Fibroblast of the aortic adventitia (primary cell): ENCODE results near the gene RBMS3. TPM values are rescaled to one million over a fixed set of nuclear protein-coding genes. Genes with fewer than 3 reads are reported as not detected.

ENCODE experiments used
- DNase-seq: peaks from one replicate; pipeline ENCODE4 v3.0.0-alpha.2; 2010; ENCODE audit warnings: low read depth
- H3K4me3 ChIP-seq: 2 replicates; pipeline ENCODE4 v1.5.1; 2011; ENCODE audit warnings: low read depth, mild to moderate bottlenecking, control low read depth, low read length, moderate library complexity
- CTCF ChIP-seq: IDR thresholded peaks from 2 replicates; pipeline ENCODE4 v1.5.1; 2011; ENCODE audit warnings: mild to moderate bottlenecking, low read length, control low read depth, inconsistent platforms; ENCODE audit not compliant: insufficient read depth
- total RNA-seq: library from RNA; depleted of rRNA; stranded (reverse); fragments of >200 nt; gene quantifications from 2 replicates; pipeline ENCODE4 v1.2.3, GENCODE V29; 2012; ENCODE audit warnings: low replicate concordance

RBMS3 gene
- total RNA-seq, 1 donor: 84.1 TPM

- H3K4me3 ChIP-seq: no peak overlapping the region
- TF ChIP-seq CTCF: no peak
- no peak for DNase-seq
Observed at GRCh38 chr3:29242296-29242695, 38.6 kb upstream of the RBMS3 start.

GRCh38 chr3:29245441-29245840 lies 35.4 kb upstream of the RBMS3 start:
- no peak overlapping the region for H3K4me3 ChIP-seq
- no peak for TF ChIP-seq CTCF
- DNase-seq: peak; percentile 21

GRCh38 chr3:29247088-29247745 lies 33.7 kb upstream of the RBMS3 start:
- H3K4me3 ChIP-seq: no peak overlapping the region
- no peak for DNase-seq
- TF ChIP-seq CTCF: no peak

GRCh38 chr3:29249829-29250345 lies 31.0 kb upstream of the RBMS3 start:
- H3K4me3 ChIP-seq: no peak overlapping the region
- DNase-seq: no peak
- TF ChIP-seq CTCF: no peak

- peak; percentile 51 for DNase-seq
- TF ChIP-seq CTCF: no peak
- no peak overlapping the region for H3K4me3 ChIP-seq
Observed at GRCh38 chr3:29255854-29256696, 24.8 kb upstream of the RBMS3 start.

- H3K4me3 ChIP-seq: no peak overlapping the region
- TF ChIP-seq CTCF: no peak
- no peak for DNase-seq
Observed at GRCh38 chr3:29258161-29258560, 22.7 kb upstream of the RBMS3 start.
